ENCODE data around the gene MRPS18A.
"Not testable (repeated sequence)": the region's sequence is repeated elsewhere in the genome, so short reads cannot be mapped to it uniquely, and the experiment has no call there.

Gene MRPS18A

DNA sequence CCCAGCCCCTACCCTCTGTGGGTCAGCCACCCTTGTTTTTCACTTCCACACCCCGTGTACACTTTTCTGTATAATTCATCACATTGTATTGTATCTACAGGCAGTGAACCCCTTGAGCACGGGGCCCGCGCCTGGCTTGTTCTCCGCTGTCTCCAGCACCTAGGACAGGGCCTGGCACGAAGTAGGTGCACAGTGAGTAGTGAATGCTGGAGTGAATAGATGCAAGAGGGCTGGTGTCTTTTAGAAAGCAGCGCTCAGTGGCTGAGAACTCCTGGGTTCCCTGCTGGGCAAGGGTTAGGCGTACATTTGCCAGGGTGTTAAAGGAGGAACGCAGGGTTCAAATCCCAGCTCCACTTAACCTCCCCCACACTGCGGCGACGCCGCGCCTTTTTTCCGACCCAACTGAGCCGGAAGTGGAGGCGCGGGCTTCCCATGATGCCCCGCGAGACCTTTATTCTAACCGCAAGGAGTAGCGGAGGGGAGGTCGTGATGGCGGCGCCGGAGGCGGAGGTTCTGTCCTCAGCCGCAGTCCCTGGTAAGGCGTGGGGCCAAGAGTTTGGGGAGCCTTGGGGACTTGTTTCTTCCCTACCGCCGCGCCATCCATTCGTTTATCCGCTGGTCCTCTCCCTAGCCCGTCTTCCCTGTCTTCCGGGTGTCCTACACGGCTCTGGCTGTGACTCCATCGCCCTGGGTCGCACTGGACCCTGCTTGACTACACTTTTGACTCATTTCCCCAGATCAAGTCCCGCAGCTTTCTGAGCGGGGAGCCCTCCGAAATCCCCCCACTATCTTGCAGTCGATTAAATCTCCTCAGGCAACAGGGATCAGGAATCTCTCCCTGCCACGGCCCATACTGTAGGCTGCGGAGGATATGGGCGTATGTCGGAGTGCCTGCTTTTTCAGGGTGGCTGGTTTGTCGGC is 51.9 kb downstream of the MRPS18A start, which contains the start of gene MAD2L1BP:
Gene MAD2L1BP (plus strand): TSS at position 454 of the 921 bp plus-strand sequence. CDS start 36 bp downstream, at position 490.
- DNase-seq (ENCODE audit: low spot score), result peak; percentile 80

DNA sequence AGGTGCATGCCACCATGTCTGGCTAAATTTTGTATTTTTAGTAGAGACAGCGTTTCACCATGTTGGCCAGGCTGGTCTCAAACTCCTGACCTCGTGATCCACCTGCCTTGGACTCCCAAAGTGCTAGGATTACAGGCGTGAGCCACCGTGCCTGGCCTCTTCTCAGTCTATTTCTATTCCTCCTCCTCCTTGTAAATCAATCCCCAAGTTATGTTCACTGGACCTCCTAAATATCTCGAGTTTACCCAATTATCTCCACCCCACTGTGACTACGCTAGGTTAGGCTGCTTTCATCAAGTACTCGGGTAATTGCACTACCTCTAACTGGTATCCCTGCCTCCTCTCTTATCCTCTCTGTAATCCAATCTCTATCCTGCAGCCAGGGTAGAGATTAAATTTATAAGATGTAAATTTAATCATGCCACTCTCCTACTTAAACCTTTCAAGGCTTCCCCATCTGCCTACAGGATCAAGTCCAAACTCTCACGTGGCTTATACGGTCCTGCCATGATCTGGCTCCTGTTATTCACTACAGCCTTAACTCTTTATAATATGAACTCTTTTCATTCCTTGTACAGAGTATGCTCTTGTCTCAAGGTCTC is 52.8 kb downstream of the MRPS18A start:
- DNase-seq (ENCODE audit: low spot score), result no peak

DNA sequence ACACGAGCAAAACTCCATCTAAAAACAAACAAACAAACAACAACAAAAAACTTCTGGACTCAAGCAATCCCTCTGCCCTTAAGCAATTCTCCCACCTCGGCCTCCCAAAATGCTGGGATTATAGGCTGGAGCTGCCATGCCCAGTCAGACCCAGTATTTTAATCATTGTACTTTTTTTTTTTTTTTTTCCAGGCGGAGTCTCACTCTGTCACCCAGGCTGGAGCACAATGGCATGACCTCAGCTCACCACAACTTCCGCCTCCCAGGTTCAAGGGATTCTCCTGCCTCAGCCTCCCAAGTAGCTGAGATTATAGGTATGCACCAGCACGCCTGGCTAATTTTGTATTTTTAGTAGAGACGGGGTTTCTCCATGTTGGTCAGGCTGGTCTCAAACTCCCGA is 54.6 kb downstream of the MRPS18A start:
- not testable (repeated sequence) for DNase-seq (ENCODE audit: low spot score)

DNA sequence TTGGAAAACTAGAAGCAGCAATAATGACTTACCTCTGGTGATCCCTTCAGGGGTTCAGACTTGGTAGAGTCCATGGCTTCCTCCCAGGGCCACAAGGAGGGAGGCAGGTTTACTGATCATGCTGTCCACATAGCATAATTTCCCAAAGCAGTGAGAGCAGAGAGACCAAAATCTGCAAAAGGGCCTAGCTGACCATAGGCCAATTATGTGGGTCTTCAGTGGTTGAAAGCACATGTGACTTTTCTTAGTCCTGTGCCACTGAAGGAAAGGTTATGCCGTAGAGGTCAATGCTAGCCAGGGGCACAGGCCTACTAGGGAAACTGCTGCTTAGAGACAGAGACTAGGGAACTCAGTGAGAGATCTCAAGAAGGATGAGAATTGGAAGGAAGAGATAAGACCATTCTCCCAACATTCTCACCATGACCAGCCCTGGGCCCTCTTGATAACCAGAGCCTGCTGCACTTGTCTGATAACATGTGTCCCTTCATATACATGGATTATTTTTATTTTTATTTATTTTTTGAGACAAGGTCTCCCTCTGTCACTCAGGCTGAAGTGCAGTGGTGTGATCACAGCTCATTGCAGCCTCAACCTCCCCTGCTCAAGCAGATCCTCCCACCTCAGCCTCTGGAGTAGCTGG is 56.5 kb downstream of the MRPS18A start:
- DNase-seq (ENCODE audit: low spot score), result no peak

DNA sequence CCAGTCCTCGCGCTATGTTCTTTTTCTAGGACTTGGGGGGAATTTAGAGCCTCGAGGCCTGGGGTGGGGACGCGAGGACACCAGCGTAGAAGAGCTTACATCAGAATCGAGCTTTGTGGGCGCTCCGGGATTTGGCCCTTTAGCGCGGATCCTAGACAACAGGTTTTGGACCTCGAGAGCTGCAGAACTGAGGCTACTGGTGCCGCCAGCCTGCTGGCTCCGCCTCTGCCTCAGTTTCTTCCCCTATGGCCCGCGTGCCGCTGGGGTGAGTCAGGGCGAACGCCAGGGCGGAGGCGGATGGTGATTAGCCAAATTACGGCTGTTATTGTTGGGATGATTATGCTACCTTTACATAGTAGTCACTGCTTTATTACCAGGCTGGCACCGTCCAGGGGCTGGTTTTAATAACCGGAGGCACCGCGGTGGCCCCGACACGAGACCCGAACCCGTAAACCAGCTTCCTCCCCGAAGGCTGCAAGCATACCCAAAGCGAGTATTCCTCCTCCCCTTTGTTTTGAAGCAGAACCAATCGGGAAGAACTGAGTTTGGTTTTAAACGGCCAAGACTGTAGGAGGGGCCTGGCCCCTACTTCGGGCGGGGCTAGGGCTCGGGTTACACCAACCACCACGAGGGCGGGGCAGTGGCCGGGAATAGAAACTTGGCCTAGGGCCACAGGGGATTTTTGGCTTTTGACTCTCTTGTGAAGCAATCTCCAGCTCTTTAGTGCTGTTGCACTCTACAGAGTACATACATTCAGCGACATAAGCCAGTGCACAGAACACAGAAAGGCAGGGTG is 57.9 kb downstream of the MRPS18A start:
- peak; percentile 96 for DNase-seq (ENCODE audit: low spot score)

DNA sequence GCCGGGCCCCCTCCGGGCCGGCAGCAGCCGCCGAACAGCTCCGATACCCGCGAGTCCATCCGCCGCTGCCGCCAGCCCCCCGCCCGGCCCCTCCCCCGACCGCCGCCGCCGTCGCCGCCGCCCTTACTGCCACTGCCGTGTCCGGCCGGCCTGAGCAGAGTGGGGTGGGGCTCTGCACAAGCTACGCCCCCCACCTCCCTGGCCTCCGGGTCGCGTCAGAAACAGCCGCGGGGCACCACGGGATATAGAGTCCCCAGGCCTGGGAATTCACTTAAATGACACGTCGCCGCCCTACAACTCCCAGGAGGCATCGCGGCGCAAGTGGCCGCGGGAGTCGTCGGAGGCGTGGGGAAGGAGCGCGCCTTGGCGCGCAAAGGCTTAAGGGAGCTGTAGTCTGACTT is 58.5 kb downstream of the MRPS18A start, which contains the start of gene GTPBP2:
Gene GTPBP2 (minus strand): TSS at position 161 of the 401 bp plus-strand sequence. CDS start 102 bp downstream, at position 59.
- DNase-seq (ENCODE audit: low spot score), result peak; percentile 99

DNA sequence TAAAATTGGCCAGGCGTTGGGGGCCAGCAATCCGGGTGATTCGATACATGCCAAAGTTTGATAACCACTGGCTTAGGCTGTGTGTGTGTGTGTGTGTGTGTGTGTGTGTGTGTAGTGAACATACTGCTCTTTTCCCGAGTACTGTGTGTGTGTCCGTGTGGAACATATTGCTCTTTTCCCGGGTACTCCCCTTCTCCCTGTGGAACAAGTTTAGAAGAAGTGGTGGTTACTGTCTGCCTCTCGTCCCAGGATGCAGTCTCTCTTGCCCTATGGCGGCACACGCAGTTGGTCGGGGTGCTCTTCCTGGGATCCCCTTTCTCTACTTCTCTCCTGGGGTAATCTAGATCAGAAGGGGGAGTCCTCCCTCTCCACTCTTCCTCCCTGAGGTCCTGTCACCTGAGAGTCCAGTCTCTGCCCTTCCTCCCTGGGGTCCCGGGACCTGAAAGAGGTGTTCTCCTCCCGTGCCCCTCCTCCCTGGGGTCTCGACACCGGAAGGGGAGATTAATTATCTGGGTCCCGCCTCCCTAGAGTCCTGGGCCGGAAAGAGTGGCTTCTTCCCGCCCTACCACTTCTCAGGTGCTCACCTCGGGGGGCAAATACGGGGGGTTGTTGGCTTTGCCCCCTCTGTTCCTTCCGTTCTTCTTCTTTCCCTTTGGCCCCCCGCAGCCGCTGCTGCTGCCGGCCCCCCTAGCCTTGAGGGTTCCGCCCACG is 59.0 kb downstream of the MRPS18A start:
- peak; percentile 43 for DNase-seq (ENCODE audit: low spot score)

DNA sequence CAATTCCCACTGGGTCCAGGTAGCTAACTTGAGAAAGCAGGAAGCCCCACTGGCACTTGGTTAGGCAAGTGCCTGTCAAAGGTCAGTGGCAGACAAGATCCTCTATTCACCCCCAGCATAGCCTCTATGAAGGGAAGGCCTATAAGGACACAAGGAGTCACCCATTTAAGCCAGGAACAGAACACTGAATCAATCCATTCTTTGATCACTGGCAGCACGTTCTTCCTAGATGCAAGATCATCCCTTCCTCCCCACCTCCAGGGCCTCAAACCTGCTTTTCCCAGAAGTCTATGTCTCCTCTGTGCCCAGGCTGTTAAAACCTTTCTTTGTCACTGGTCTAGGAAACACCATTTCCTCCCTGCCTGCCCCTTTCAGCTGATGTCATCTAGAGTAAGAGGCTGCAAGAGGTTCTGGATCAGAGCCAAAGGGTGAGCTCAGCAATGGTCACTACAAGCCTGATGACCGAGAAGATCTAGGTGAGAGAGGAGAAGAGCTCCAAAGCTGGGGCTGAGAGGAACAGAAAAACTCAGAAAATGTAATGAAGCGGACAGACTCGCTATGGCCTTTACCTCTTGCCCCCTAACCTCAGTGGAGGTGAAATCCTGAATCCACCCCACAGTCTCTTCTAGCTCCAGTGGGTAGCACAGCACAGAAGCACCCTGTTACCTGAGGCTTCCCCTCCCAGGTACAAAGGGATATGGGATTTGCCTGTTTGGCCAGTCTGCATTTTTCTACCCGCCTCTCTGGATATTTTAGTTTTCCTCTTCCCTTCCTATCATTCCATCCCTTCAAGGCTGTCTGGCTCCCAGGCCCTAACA is 60.4 kb downstream of the MRPS18A start:
- peak; percentile 70 for DNase-seq (ENCODE audit: low spot score)

DNA sequence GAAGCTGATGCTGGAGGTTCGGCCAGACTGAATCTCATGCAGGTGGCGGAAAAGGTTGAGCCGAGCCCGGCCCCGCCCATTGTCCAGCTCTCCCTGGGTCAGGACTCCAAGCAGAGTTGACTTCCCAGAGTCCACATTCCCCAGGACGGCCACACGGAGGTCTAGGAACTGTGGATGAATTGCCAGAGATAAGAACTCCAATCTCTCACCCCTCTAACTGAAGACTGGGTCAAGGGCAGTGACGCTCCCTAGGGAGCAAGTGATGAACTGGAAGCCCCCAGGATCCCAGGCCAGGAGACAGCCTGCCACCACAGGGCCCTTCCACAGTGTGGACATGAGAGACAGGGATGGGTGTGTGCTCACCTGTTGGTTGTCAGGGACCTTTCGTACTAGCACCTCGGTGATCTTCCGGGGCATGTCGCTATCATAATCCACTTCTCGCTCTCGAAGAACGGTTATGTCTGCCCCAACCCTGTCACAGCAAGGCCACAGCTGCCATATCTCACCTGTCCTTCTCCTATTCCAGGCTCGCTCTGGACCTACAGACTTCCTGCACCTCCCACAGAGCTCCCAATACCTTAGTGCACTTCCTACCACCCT is 62.1 kb downstream of the MRPS18A start:
- DNase-seq (ENCODE audit: low spot score), result no peak

DNA sequence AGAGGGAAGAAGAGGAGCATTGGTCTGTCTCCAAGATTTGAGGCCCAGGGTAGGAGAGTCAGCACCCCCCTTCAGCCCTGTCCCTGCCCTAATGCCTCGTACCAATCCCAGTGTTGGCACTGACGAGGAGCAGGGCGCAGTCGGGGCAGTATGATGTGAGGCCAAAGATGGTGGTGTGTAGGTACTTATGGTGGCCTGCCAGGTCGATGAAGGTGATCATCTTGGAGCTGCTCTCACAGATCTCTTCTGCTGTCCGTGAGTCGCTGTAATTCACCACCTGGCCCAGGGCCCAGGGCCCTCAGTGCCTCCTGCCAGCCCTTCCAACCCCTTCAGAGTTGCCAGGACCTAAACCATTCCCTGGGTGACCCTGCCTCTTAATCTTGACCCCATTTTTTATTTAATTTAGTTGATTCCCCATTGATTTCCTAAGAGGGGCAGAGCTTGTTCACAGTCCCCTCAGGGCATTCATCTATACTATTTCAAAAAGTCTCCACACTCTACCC is 62.8 kb downstream of the MRPS18A start:
- no peak for DNase-seq (ENCODE audit: low spot score)

DNA sequence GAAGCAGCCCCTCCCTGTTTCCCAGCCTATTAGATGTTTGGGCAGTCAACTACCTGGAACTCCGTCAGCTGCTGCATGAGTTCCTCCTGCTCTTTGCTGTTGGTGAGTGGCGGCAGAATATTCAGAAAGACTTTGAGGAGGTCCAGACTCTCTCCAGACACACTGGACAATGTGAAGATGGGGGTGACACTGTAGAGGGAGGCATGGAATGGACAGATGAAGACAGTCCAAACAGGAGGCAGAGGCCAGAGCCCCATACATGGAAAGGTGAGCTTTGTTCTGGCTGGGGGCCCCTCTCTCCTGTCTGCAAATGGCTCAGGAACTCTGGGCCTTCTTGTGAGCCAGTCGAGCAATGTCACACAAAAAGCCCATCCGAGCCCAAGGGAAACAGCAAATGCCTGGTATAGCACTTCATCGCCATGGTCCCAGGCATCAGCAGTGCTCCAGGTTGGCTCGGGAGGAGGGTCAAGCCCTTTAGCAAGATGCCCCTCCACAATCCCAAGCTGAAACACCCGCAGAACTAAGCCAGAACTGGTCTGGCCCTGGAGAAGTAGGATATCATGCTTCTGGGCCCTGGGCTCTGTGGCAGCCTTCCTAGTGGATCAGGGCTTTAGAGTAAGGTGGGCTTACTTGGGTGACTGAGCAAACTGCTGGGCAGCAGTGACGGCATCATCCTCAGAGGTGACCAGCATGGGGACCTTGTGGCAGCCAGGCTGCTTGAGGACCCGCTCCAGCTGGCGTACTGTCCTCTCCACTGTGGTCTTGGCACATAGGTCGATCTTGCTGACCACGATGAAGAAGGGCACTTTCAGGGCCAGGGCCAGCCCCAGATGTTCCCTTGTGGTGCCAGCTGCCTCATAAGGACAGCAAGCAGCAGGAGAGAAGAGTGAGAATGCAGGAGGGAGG is 63.5 kb downstream of the MRPS18A start:
- no peak for DNase-seq (ENCODE audit: low spot score)

DNA sequence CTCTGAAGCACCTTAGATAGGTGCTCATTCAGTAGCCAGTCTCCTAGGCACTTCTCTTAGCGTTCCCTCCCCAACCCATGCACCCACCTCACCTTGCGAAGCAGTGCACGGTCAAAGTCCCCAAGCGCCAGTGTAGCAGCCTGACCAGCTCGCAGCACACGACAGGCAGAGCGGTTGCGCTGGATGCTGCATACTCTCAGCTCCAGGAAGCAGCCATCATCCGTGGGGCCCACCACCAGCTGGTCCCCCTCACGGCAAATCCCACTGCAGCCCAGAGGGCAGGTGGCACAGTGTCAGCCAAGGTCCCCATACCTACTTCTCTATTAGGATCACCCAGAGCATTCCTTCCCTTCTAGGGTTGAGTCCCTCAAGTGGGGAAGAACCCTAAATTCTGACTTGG is 65.0 kb downstream of the MRPS18A start:
- no peak for DNase-seq (ENCODE audit: low spot score)

DNA sequence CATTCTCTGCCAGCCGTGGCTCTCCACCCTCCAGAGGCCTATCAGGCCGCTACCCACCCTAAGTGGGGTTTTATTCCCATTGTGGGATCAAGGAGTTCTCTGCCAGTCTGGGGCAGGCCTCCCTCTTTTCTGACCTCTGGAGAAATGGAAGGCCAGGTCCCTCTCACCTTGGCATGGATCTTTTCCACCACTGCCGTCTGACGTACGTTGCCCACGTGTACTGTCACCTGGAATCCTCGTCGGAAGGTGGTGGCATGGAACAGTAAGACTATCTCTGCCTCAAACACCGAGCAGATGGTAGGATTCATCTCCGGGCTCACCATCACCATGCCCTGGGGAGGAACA is 65.8 kb downstream of the MRPS18A start:
- no peak for DNase-seq (ENCODE audit: low spot score)
